GM23338 (cell line): ENCODE measurements around the gene POLA1. TPM values are rescaled to one million over a fixed set of nuclear protein-coding genes. Genes with fewer than 3 reads are reported as not detected.

Source experiments
- ATAC-seq: fragments of 200-7000 bp; cut with Tn5 transposase; 3 replicates; pipeline ENCODE4 v1.9.1; 2020
- DNase-seq: peaks from one replicate; pipeline ENCODE4 v3.0.0-alpha.2; 2015; ENCODE audit warnings: low spot score
- H2AFZ ChIP-seq: fragments of 200-600 bp; sonication (generic); 2 replicates; pipeline ENCODE4 v1.8.0; 2016; ENCODE audit warnings: antibody characterized with exemption, mild to moderate bottlenecking, moderate library complexity
- H3F3A ChIP-seq: fragments of 200-600 bp; sonication (generic); replicated peaks from 2 replicates; pipeline ENCODE4 v1.8.0; 2017; ENCODE audit warnings: antibody characterized with exemption, mixed run types, low read depth
- H3K27ac ChIP-seq: fragments of 200-600 bp; sonication (generic); 2 replicates; pipeline ENCODE4 v1.6.1; 2016; ENCODE audit warnings: low read depth
- H3K27me3 ChIP-seq: fragments of 200-600 bp; sonication (generic); 2 replicates; pipeline ENCODE4 v1.8.0; 2016; ENCODE audit warnings: mild to moderate bottlenecking, mixed run types, moderate library complexity; ENCODE audit not compliant: insufficient read depth
- H3K36me3 ChIP-seq: fragments of 200-600 bp; sonication (generic); 2 replicates; pipeline ENCODE4 v1.8.0; 2016; ENCODE audit warnings: mild to moderate bottlenecking; ENCODE audit not compliant: insufficient read depth
- H3K4me1 ChIP-seq: fragments of 200-600 bp; sonication (generic); 2 replicates; pipeline ENCODE4 v1.8.0; 2016; ENCODE audit warnings: mild to moderate bottlenecking, moderate library complexity; ENCODE audit not compliant: insufficient read depth
- H3K4me2 ChIP-seq: fragments of 200-600 bp; sonication (generic); 2 replicates; pipeline ENCODE4 v1.7.1; 2017; ENCODE audit warnings: mixed run types
- H3K4me3 ChIP-seq: fragments of 200-600 bp; sonication (generic); 2 replicates; pipeline ENCODE4 v1.6.1; 2016; ENCODE audit warnings: mixed run types
- H3K79me2 ChIP-seq: fragments of 200-600 bp; sonication (generic); replicated peaks from 2 replicates; pipeline ENCODE4 v1.8.0; 2017; ENCODE audit warnings: mild to moderate bottlenecking; ENCODE audit not compliant: insufficient read depth
- H3K9me2 ChIP-seq: fragments of 200-600 bp; sonication (generic); 2 replicates; pipeline ENCODE4 v1.8.0; 2017; ENCODE audit not compliant: insufficient read depth
- H4K20me1 ChIP-seq: fragments of 200-600 bp; sonication (generic); replicated peaks from 2 replicates; pipeline ENCODE4 v1.8.0; 2017; ENCODE audit warnings: mild to moderate bottlenecking; ENCODE audit not compliant: insufficient read depth
- H3K27ac Mint-ChIP-seq: 2 replicates; pipeline ENCODE4 v1.8.0; 2020; ENCODE audit warnings: inconsistent platforms, mild to moderate bottlenecking, moderate library complexity, mixed read lengths
- H3K27me3 Mint-ChIP-seq: 3 replicates; pipeline ENCODE4 v1.8.0; 2022; ENCODE audit warnings: low read depth, mild to moderate bottlenecking, moderate library complexity, mixed read lengths, inconsistent platforms; ENCODE audit not compliant: insufficient read depth, poor library complexity
- H3K36me3 Mint-ChIP-seq: 3 replicates; pipeline ENCODE4 v1.8.0; 2021; ENCODE audit warnings: low read depth, mild to moderate bottlenecking, inconsistent platforms, moderate library complexity, mixed read lengths
- H3K4me1 Mint-ChIP-seq: 3 replicates; pipeline ENCODE4 v1.8.0; 2020; ENCODE audit warnings: mild to moderate bottlenecking, inconsistent platforms, mixed read lengths
- H3K4me3 Mint-ChIP-seq: 3 replicates; pipeline ENCODE4 v1.8.0; 2021; ENCODE audit warnings: moderate library complexity, mild to moderate bottlenecking, inconsistent platforms, mixed read lengths
- H3K9me3 Mint-ChIP-seq: 3 replicates; pipeline ENCODE4 v1.8.0; 2020; ENCODE audit warnings: moderate library complexity, mild to moderate bottlenecking, inconsistent platforms, mixed read lengths
- CREB1 ChIP-seq: fragments of 250-450 bp; sonication (Bioruptor Pico); IDR thresholded peaks from 2 replicates; pipeline ENCODE4 v1.5.0; 2020; ENCODE audit warnings: low read depth, mild to moderate bottlenecking, moderate library complexity
- CTCF ChIP-seq, 2 experiments: fragments of 200-600 bp in 1 of 2; sonication (generic) in 1 of 2; conservative IDR thresholded peaks; 2 replicates each; pipeline versions ENCODE4 v1.5.1 to v1.6.1; 2016 to 2017; ENCODE audit warnings: antibody characterized with exemption in 2 of 2, low read depth in 2 of 2, mild to moderate bottlenecking in 2 of 2, moderate library complexity in 1 of 2
- JUNB ChIP-seq: IDR thresholded peaks from one replicate; pipeline ENCODE4 v1.6.1; 2016; ENCODE audit warnings: antibody characterized with exemption; ENCODE audit not compliant: unreplicated experiment
- NANOG ChIP-seq: IDR thresholded peaks from 2 replicates; pipeline ENCODE4 v1.6.1; 2016; ENCODE audit warnings: antibody characterized with exemption, borderline replicate concordance
- ZNF114 ChIP-seq: fragments of 250-450 bp; sonication (Bioruptor Pico); IDR thresholded peaks from 2 replicates; pipeline ENCODE4 v1.5.0; 2020; ENCODE audit warnings: mild to moderate bottlenecking, moderate library complexity
- ZNF331 ChIP-seq: fragments of 250-450 bp; sonication (Bioruptor Pico); IDR thresholded peaks from 2 replicates; pipeline ENCODE4 v1.5.0; 2020; ENCODE audit warnings: low read depth, mild to moderate bottlenecking, moderate library complexity
- ZNF462 ChIP-seq: fragments of 250-450 bp; sonication (Bioruptor Pico); IDR thresholded peaks from 2 replicates; pipeline ENCODE4 v1.5.0; 2020; ENCODE audit warnings: mild to moderate bottlenecking, moderate library complexity
- polyA plus RNA-seq: library from polyadenylated mRNA; unstranded; fragments of >200 nt; fragmentation: Nextera tagmentation; extraction: Ambion mirVana; gene quantifications from 2 replicates; pipeline ENCODE4 v1.2.1, GENCODE V29; 2016
- total RNA-seq: library from RNA; depleted of rRNA; stranded (reverse); fragments of >200 nt; shearing (Covaris generic); gene quantifications from 2 replicates; pipeline ENCODE4 v1.2.3, GENCODE V29; 2014

Gene POLA1
- total and polyA plus RNA-seq, 2 experiments from 2014 or later, result 12.6 to 36.6 TPM

GRCh38 chrX:24673424-24673823, 20.3 kb upstream of the POLA1 start:
- no peaks in the 10 kb centered on the region for H4K20me1 ChIP-seq

More at GRCh38 chrX:24673424-24673823, 20.3 kb upstream of the POLA1 start:
- ATAC-seq (peak; percentile 76), DNase-seq (peak; percentile 17)
- H3F3A ChIP-seq, result no peaks in the 10 kb centered on the region
- Mint-ChIP-seq H3K4me1 (peaks cover 14% of the 10 kb centered on the region), H3K36me3 (no peaks in the 10 kb centered on the region), H3K9me3 (no peaks in the 10 kb centered on the region), H3K4me3 (no peak overlapping the region), H3K27me3 (peaks cover 2% of the 10 kb centered on the region), H3K27ac (no peak overlapping the region)
- no peaks in the 10 kb centered on the region for H3K79me2 ChIP-seq
- H3K9me2 ChIP-seq, result no peaks in the 10 kb centered on the region
- H3K36me3 ChIP-seq, result no peaks in the 10 kb centered on the region
- TF ChIP-seq JUNB (no peak), ZNF331 (no peak), CTCF (conservative IDR thresholded peaks at IDR 0.05; ENCODE audit: low read depth in 2 of 2) (no peak), NANOG (no peak), ZNF114 (no peak), ZNF462 (CRISPR knock-in tag) (no peak), CREB1 (CRISPR knock-in tag) (no peak)
- no peak overlapping the region for H3K27ac ChIP-seq
- no peaks in the 10 kb centered on the region for H3K4me1 ChIP-seq
- H3K27me3 ChIP-seq, result no peaks in the 10 kb centered on the region
- H3K4me2 ChIP-seq, result no peak overlapping the region
- no peak overlapping the region for H3K4me3 ChIP-seq
- peak overlapping the region; percentile 88 for H2AFZ ChIP-seq
